NOMO-1 (cell line): ENCODE results near the gene SCFD2.
A peak's percentile ranks its signal among the peaks of the same experiment; 100 is the strongest.
"Not testable (repeated sequence)": the region's sequence is repeated elsewhere in the genome, so short reads cannot be mapped to it uniquely, and the experiment has no call there.

Source experiments
- DNase-seq, 2 experiments: peaks; one replicate each; lab custom pipeline; 2025; ENCODE audit not compliant: unreplicated experiment in 2 of 2; lab: John Stamatoyannopoulos, UW

SCFD2 gene

DNA sequence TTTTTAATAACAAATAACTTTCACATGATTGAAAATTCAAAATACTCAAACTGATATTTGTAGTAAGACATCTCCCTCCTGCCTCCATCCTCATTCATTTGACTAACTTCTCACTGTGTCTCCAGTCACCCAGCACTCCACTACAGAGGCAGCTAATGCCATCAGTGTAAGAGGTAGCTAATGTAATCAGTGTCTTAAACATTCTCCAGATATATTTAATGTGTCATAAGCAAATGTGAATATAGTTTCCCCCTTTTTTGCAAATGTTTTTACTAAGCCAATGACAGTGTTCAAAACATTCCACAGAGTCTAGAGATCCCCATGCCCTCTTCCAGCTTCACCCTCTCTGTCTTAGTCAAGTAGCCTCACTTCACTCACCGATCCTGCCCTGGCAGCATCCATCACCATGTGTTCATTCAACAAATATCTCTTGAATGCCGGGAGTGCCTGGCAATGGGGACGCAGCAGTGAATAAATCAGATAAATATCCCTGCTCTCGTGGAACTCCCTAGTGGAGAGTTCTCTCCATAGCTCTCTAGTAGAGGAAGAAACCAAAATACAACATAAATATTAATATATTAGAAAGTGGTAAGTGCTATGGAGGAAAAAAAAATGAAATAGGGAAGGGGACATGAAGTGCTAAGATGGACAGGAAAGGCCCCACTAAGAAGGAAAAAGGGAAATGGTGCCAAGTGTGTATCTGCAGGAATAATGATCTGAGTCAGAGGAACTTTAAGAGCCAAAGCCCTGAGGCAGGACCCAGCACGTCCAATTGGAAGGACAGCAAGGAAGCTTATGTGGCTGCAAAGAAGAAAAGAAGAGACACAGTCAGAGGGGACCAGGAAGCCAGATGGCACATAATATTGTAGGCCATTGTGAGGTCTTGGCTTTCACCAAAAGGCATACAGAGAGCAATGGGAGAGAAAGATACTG, 18.7 kb downstream of the SCFD2 start:
- DNase-seq: no peak

DNA sequence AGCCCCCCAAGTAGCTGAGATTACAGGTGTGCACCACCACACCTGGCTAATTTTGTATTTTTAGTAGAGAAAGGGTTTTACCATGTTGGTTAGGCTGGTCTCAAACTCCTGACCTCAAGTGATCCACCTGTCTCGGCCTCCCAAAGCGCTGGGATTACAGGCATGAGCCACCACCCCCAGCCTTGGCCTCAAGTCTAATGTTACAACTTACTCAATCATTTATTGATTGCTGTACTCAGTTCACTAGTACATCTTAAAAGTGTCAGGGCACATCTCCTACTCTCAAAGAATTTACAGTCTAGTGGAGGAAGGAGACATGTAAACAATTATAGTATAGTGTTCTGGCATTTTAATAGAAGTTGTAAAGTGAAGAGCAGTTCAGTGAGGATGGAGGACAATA, 19.5 kb downstream of the SCFD2 start:
- not testable (repeated sequence) for DNase-seq

DNA sequence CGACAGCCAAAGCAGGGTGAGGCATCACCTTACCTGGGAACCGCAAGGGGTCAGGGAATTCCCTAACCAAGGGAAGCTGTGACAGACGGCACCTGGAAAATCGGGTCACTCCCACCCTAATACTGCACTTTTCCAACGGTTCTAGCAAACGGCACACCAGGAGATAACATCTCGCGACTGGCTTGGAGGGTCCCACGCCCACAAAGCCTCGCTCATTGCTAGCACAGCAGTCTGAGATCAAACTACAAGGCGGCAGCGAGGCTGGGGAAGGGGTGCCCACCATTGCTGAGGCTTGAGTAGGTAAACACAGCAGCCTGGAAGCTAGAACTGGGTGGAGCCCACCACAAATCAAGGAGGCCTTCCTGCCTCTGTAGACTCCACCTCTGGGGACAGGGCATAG, 25.7 kb downstream of the SCFD2 start:
- not testable (repeated sequence) for DNase-seq

DNA sequence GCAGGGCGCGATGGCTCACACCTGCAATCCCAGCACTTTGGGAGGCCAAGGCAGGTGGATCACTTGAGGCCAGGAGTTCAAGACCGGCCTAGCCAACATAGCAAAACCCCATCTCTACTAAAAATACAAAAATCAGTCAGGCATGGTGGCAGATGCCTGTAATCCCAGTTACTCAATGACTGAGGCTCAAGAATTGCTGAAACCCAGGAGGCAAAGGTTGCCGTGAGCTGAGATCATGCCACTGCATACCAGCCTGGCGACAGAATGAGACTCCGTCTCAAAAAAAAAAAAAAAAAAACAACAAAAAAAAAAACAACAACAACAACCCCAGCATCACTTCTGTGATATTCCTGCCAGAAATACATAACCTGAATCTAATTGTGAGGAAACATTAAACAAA, 30.9 kb downstream of the SCFD2 start:
- DNase-seq: not testable (repeated sequence)

DNA sequence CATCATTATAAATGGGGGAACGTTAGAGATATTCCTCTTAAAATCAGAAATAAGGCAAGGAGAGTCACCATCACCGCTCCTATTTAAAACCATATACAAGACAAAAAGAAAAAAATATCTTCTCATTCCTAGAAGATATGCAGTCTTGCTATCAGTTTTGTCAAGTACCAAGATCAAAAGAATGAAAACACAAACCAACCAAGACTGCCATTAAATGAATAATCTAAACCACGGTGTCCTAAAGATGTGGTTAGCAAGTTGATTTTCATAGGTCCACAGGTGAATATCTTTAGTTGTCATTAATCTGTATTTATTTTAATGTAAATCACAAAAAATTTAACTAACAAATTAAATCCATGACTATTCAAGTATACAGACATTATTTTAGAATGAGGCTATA, 39.3 kb downstream of the SCFD2 start:
- no peak for DNase-seq

DNA sequence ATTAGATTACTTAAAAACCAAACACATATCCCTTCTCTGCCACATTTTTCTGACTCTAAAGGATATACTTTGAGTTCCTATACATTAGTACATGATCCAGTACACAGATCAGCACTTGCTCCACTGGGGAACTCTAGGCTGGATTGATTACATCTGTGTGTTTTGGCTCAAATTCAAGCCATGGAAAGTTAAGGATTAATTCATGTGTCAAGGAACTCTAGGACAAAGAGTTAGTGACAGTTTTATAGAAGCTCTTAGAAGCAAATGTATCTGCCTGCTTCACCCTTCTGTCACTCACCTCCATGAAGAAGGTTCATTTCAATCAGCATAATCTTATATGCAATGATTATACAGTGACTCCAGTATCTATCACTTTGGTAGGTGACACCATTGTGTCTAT, 43.2 kb downstream of the SCFD2 start:
- no peak for DNase-seq

DNA sequence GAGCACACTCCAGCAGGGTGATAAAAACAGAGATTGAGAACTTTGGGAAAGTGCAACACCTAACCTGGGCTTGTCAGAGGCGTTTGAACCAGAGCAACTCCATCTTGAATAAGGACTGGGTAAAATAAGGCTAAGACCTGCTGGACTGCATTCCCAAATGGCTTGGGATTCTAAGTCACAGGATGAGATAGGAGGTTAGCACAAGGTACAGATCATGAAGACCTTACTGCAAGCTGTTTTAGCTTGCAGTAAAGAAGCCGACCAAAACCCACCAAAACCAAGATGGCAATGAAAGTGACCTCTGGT, 43.9 kb downstream of the SCFD2 start:
- no peak for DNase-seq

DNA sequence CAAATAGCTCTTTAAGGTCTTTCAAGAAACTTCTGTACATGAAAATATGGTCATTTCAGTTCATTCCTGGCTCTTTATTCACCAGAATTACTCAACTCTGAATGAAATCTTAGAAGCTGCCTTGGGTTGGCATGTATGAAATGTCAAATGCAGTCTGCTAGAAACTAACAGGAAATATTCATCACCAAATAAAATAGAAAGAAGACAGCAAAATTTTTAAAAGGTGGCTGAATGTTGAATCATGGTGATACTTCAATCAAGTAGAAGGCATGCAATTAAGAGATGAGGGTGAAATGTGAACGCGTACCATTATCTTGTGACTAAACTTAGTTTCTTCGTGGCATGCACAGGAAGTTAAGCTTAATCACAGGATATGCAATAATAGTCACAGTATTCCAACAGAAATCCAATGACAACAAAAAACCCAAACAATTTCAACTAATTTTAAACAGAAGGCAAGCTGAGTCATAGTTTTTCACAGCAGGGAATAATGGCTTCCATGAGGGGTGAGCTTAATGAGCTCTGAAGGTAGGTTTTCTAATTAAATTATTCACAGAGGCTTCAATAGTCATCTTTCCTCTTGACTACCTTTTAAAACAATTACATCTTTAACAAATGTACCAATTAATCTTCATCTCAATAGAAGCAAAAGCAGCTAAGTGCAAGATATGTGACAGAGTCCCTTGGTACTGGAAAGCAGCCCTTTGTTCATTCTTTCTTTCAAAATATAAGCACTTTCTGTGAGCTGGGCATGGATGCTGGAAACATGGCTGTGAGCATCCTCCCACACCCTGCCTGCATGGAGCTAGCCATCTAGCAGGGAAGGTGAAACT, 44.5 kb downstream of the SCFD2 start:
- peak in 1 of 2 experiments; percentile 27 for DNase-seq

DNA sequence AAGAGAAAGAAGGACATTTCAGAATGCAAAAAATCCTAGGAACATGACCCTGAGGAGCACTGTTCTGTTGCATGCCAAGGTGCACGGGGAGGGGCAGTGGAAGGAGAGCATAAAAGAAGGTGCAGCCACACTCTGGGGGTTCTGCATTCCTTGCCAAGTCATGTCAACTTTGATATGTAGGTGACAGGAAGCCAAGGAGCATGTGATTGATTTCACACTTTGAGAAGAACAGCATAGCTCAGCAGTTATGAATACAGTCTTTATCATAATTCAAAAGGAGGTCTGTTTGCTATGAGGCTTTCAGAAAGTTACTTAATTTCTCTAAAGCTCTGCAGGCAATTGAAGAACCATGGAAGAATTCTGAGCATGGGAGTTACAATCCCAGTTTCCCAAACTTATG, 50.6 kb downstream of the SCFD2 start:
- no peak for DNase-seq

DNA sequence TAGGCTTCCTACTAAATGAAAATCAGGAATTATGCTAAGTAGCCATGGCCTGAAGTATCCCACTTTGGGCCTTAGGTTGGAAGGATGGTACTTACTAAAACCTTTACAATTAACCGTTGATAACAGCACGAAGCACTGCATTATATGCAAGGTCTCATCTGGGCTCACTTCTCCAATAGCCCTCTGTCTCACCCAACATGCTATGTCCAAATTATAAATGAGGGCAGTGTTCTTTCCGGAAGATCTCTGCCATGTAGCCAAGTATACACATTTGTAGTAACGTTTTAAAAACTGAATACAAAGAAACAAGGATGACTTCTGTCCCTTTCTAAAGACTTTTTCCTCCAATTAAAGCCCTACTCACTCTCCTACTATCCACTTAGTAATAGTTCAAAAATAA, 51.6 kb downstream of the SCFD2 start:
- DNase-seq: no peak

DNA sequence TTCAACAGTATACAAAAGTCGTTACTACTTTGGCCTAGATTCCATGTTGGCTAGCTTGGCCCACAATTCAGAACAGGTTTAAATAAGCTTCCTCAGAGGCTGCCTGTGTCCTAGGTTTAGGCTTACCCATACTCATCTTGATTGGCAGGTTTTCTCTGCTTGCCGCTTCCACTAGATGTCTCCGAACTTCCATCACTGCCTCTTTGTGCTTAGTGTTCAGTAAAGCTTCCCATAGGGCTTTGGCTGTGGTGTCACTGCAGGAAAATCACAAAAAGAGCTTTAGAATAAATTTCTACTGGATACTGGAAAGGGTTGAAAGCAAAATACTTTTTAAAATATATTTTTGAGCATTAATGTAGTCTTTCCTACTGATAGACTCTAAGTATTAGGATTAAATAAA, 52.4 kb downstream of the SCFD2 start:
- DNase-seq: no peak

DNA sequence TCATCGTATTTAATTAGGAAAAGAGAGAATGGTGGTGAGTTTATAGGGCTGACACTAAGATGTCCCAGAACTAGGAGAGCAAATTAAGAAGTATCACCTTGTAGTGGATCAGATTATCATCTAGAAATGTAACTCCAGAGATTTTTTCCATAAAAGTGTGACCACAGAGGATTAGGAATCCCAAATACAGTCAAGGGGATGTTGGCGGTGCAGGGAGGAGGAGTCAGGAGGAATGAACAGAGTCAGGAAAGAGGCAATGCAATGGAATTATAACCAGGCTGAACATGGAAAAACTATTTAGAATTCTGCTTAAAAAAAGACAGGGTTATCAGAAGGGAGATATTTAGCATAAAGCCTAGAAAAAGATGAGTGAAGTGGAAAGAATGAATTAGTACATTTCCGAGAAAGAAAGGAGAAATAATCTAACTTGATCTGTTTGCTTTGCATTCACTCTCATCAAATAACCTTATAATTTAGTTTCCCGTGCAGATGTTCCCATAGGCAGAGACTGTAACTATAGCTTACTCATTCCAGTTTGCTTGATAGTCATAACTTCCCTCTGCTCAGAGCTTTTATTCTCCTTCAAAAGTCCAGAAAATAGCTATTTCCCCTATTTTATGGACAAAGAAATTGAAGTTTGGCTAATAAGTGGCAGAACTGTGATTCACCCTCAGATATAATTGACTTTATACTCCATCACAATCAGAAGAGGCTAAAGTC, 56.4 kb downstream of the SCFD2 start:
- DNase-seq: no peak

DNA sequence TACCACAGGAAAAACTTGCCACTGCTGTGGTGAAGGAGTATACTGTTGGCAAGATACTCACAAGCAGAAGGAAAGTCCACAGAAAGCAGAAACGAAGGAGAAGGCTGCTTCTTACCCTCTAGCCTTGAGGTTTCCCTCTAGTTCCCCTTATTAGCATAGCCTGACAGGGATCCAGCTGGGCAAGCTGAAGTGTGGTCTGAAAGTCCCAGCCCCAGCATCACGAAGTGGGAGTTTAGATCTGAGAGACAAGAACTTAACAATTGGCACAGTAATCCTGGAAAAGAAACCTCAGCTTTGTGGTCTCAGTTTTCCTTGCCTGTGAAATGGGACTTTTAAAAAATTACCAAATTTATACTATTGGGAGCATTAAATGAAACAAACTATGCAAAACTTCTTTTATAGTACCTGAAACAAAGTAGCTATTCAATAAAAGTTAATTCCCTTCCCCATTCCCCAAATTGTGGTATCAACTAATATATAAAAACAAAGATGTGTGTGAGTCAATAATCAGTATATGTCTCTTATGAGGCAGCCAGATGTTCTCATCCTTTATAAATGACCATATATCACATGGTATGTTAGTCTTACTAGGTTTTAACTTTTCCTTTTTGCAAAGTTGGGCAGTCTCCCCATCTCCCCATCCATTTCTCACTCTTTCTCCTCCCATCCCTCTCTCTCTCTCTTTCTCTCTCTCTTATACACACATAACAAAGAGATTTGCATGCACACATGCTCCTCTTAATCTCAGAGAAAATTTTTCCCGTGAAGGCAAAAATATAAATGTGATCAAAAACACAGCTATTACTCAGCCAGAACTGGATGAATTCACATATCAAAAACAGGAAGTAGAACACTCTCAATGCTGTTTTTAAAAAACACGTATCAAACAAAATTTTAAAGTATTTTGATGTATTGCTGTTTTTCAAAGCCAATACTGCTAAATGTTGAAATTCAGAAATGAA, 57.8 kb downstream of the SCFD2 start:
- DNase-seq: peak in 1 of 2 experiments; percentile 14

DNA sequence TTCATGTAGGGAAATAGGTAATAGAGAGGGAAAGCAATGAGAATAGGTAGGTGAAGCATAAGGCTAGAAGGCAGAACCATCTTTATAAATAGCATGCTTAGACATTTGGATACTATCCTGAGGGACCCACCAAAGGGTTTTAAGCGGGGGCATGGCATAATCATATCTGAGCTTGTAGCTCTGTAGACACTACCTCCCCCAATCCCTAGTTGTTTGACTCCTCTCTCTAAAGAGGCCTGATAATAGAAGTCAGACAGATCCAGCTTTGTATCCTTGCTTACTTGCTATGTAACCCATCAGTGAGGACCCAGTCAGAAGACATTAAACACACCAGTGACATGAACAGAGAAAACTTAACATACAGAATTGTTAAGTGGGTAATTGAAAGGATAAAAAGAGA, 58.7 kb downstream of the SCFD2 start:
- DNase-seq: no peak

DNA sequence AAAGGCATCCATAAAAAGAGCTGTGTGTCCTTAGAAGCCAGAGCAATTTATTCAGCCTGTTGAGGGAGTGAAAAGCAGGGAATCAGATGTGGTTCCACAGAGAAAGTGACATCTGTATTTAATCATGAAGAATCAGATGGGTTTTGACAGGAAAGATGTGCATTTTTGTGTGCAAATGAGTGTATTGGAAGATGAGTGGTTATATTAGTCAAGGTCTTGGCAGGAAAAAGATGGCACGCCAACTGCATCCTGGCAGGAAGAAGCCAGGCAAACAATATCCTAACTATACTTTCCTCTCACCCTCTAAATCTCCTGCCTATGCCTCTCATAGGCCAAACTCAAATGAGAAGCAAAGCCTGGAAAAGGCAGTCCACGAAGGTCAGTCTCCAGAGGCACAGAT, 59.1 kb downstream of the SCFD2 start:
- no peak for DNase-seq

DNA sequence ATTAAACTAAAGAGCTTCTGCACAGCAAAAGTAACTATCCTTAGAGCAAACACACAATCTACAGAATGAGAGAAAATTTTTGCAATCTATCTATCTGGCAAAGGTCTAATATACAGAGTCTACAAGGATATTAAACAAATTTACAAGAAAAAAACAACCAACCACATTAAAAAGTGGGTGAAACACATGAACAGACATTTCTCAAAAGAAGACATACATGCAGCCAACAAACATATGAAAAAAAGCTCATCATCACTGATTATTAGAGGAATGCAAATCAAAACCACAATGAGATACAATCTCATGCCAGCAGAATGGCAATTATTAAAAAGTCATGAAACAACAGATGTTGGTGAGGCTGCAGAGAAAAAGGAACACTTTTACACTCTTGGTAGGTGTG, 73.7 kb downstream of the SCFD2 start:
- not testable (repeated sequence) for DNase-seq

DNA sequence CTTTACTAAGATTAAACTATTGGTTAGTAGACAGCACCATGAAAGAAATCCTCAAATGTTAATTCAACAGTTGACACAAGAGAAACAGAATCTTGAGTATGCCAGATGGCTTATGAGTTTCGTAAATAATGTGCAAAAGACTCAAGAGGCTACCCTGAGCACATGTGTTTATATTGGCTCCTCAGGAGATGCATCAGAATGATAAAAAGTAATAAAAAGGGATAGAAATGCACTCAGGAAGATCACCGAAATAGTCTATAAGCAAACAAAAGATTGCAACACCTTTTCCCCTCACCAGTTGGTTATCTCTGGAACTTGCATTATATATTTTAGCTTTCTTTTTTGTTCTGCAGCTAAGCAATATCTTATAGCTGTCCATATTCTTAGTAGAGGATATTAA, 84.4 kb downstream of the SCFD2 start:
- DNase-seq: no peak

DNA sequence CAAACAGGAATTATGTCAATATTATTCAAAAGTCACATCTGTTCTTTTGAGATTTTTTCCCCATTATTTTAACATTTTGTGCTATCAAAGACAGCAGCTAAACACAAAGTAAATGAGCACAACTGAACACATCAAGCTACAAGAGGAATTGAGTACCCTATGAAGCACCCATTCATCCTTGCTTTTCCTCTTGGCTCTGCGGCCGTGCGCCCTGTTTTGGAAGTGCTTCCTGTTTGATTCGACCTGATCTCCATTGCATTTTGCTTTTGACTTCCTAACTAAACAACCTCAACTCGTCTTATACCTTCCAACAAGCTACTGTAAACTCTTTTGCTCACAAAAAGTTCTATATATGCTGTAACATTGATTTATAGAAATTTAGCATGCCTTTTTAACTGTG, 85.0 kb downstream of the SCFD2 start:
- no peak for DNase-seq

DNA sequence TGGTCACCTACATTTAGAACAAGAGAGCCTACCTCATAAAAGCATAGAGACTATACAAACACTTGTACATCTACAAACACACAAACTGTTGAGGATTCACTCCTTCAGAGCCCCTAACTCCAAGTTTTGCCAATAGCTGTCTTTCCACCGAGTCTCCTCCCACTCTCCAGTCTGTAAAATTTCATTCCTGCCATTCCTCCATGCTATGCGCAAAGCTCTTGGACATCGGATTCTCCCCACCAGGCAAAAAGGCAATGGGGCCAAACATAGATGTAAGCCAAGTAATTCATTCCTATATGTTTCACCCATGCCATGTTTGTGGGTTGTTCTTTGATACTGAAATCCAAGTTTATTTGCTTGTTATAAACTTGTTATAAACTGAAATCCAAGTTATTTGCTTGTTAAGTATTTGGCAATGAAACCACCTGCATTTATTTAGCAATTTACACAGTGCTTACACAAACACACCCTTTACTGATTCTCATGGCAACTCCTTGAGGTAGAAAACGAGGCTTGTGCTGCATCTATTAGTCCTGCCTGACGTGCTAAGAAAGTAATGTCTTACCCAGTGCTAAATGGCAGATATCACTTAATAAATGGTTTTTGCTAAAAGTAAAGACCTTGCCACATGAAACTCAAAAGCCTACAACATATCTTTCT, 91.1 kb downstream of the SCFD2 start:
- no peak for DNase-seq

DNA sequence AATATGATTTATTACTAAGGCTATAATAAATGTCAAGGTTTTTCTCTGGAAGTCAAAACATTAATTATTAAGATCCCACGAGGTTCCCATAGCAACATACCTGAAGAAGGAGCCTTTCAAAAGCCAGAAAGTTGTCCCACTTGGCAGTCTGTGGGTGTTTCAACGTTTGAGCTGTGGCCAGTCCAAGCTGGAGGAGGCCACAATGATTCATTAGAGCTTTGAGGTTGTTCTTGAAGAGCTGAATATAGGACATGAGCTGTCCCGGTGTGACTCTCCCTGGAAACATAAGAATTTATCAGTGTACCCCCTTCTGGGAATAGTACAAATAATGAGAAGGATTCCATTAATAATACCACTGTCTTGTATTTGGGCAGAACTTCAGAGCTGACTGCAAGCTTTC, 92.1 kb downstream of the SCFD2 start:
- DNase-seq: no peak
